K562 (cell line): ENCODE results near the gene PTCH2. TPM values are rescaled to one million over a fixed set of nuclear protein-coding genes. Genes with fewer than 3 reads are reported as not detected.

ENCODE experiments used
- ATAC-seq: fragments of 200-7000 bp; cut with Tn5 transposase; 3 replicates; pipeline ENCODE4 v1.9.1; 2020; ENCODE audit warnings: moderate library complexity
- BruUV-seq: library from RNA; stranded (reverse); fragments of 400-500 nt; replicated peaks from 2 replicates; lab custom pipeline; 2021; lab: Mats Ljungman, UMichigan
- CTCF ChIA-PET: fragments of 300-600 bp; formaldehyde crosslinking; extraction: SDS; loops from one replicate; lab custom pipeline; 2021; ENCODE audit warnings: low intra/inter-chr PET ratio; lab: Yijun Ruan, JAX
- POLR2A ChIA-PET: fragments of 300-600, 350-650 bp; sonication (Branson Sonifier 250); formaldehyde crosslinking; extraction: SDS; loops from one replicate; lab custom pipeline; 2021; ENCODE audit warnings: antibody characterized with exemption, inconsistent platforms; lab: Yijun Ruan, JAX
- DNase-seq, 4 experiments: peaks; one replicate each; pipeline versions ENCODE4 v3.0.0 to v3.0.0-alpha.2; 2011 to 2018; ENCODE audit warnings: low spot score in 3 of 4, mixed read lengths in 3 of 4; ENCODE audit errors: extremely low read depth in 1 of 4
- FAIRE-seq: peaks from 2 replicates; lab custom pipeline; 2011; peaks lifted over from hg19 to GRCh38; lab: Jason Lieb, UNC
- H2AFZ ChIP-seq: 2 replicates; pipeline ENCODE4 v1.6.0; 2011; ENCODE audit warnings: low read depth, low read length, control low read depth, inconsistent platforms
- H3K27ac ChIP-seq: fragments of 200-600 bp; 3 replicates; pipeline ENCODE4 v1.8.0; 2011; ENCODE audit warnings: low read depth, mild to moderate bottlenecking, control low read depth, inconsistent platforms, low read length, moderate library complexity, mixed read lengths; ENCODE audit errors: extremely low read depth
- H3K27me3 ChIP-seq, 2 experiments: fragments of 300-600 bp in 1 of 2; 2 replicates in 1 of 2; 3 replicates in 1 of 2; pipeline versions ENCODE4 v1.6.0 to v1.8.0; 2011; ENCODE audit warnings: inconsistent platforms in 2 of 2, low read length in 2 of 2, mild to moderate bottlenecking in 1 of 2, mixed read lengths in 1 of 2, moderate library complexity in 1 of 2; ENCODE audit not compliant: control insufficient read depth in 2 of 2, insufficient read depth in 2 of 2
- H3K36me3 ChIP-seq: fragments of 300-600 bp; 3 replicates; pipeline ENCODE4 v1.8.0; 2011; ENCODE audit warnings: mild to moderate bottlenecking, low read length, inconsistent platforms; ENCODE audit not compliant: control insufficient read depth, insufficient read depth
- H3K4me1 ChIP-seq, 2 experiments: fragments of 200-600 bp in 1 of 2; replicated peaks in 1 of 2; 2 replicates in 1 of 2; 3 replicates in 1 of 2; pipeline versions ENCODE4 v1.5.1 to v1.8.0; 2011; ENCODE audit warnings: inconsistent platforms in 2 of 2, low read length in 2 of 2, mild to moderate bottlenecking in 1 of 2, mixed read lengths in 1 of 2, moderate library complexity in 1 of 2; ENCODE audit not compliant: control insufficient read depth in 2 of 2, insufficient read depth in 2 of 2
- H3K4me2 ChIP-seq: 2 replicates; pipeline ENCODE4 v1.6.1; 2011; ENCODE audit warnings: low read length, control low read depth, inconsistent platforms, mixed read lengths; ENCODE audit not compliant: insufficient read depth
- H3K4me3 ChIP-seq: fragments of 200-600 bp; sonication (generic), shearing (Covaris generic); 2 replicates; pipeline ENCODE4 v1.5.1; 2016; ENCODE audit warnings: control low read depth, inconsistent platforms
- H3K79me2 ChIP-seq: fragments of 200-600 bp; 3 replicates; pipeline ENCODE4 v1.8.0; 2011; ENCODE audit warnings: low read length, inconsistent platforms; ENCODE audit not compliant: control insufficient read depth, insufficient read depth
- H3K9ac ChIP-seq, 2 experiments: 2 replicates each; pipeline versions ENCODE4 v1.6.0 to v1.6.1; 2011; ENCODE audit warnings: low read depth in 2 of 2, low read length in 2 of 2, control low read depth in 1 of 2, inconsistent platforms in 1 of 2, mild to moderate bottlenecking in 1 of 2, mixed read lengths in 1 of 2; ENCODE audit not compliant: insufficient read depth in 1 of 2
- H3K9me1 ChIP-seq: one replicate; pipeline ENCODE4 v1.6.0; 2011; ENCODE audit warnings: inconsistent platforms, mild to moderate bottlenecking, low read length, moderate library complexity; ENCODE audit not compliant: control insufficient read depth, insufficient read depth
- H3K9me3 ChIP-seq: replicated peaks from 2 replicates; pipeline ENCODE4 v1.5.1; 2011; ENCODE audit warnings: low read depth, low read length, inconsistent platforms; ENCODE audit not compliant: control insufficient read depth, insufficient read depth
- H4K20me1 ChIP-seq: replicated peaks from 2 replicates; pipeline ENCODE4 v1.6.1; 2011; ENCODE audit warnings: low read length, inconsistent platforms, mixed read lengths; ENCODE audit not compliant: control insufficient read depth, insufficient read depth
- C11orf30 ChIP-seq: fragments of 450-650 bp; IDR thresholded peaks from 2 replicates; pipeline ENCODE4 v1.6.1; 2016; ENCODE audit warnings: low read depth, mild to moderate bottlenecking
- CBX5 ChIP-seq: IDR thresholded peaks from 2 replicates; pipeline ENCODE4 v1.6.1; 2014; ENCODE audit warnings: low read depth, borderline replicate concordance
- MAFG ChIP-seq: fragments of 450-650 bp; conservative IDR thresholded peaks from 2 replicates; pipeline ENCODE4 v1.6.1; 2016; ENCODE audit warnings: missing genetic modification characterization, missing compliant biosample characterization
- ZFP36 ChIP-seq: fragments of 150-350 bp; IDR thresholded peaks from 2 replicates; pipeline ENCODE4 v1.6.1; 2018; ENCODE audit warnings: low read length, low read depth; ENCODE audit not compliant: partially characterized antibody
- ZNF316 ChIP-seq: fragments of 450-650 bp; IDR thresholded peaks from 2 replicates; pipeline ENCODE4 v1.6.1; 2016
- WGBS: fragments of 100-300 bp; shearing (Covaris generic); methylation state at CpG from one replicate; pipeline ENCODE4 v1.1.6; 2016; ENCODE audit warnings: low coverage, mixed read lengths; ENCODE audit not compliant: insufficient coverage; ENCODE audit errors: missing lambda C conversion rate; 5-methylcytosine and 5-hydroxymethylcytosine counted together
- in situ Hi-C: fragments of 300-500 bp; cut with MboI; formaldehyde crosslinking; loops from 4 replicates; pipeline ENCODE4 v1.15.0; 2018; ENCODE audit warnings: inconsistent platforms, mixed read lengths
- intact Hi-C: fragments of 100-400 bp; cut with micrococcal nuclease; formaldehyde crosslinking; loops from 2 replicates; pipeline ENCODE4 v1.14.2; 2022
- polyA plus RNA-seq, 8 experiments: library from polyadenylated mRNA; depleted of rRNA in 4 of 8; stranded (reverse) in 5 of 8; unstranded in 3 of 8; fragments of >200 nt; fragmentation: Nextera tagmentation in 2 of 8; fragmentation: Illumina TruSeq in 1 of 8; extraction: Ambion mirVana in 2 of 8; extraction: Trizol in 1 of 8; gene quantifications; 2 replicates each; pipeline versions ENCODE4 v1.2.1 to v1.2.3, GENCODE V29; 2011 to 2014; ENCODE audit warnings: inconsistent platforms in 1 of 8, missing spikeins in 1 of 8
- total RNA-seq, 7 experiments: library from RNA; depleted of rRNA in 6 of 7; stranded (reverse); fragments of >200 nt in 6 of 7; fragmentation: Illumina TruSeq in 2 of 7; extraction: Trizol in 2 of 7; gene quantifications; 2 replicates each; pipeline versions ENCODE4 v1.2.1 to v1.2.3, GENCODE V29; 2011 to 2021; ENCODE audit warnings: low replicate concordance in 1 of 7
- TF ChIP-seq, protein P1 (sequence below): fragments of 150-350 bp; IDR thresholded peaks from 2 replicates; pipeline ENCODE4 v1.6.1; 2014; ENCODE audit warnings: low read depth, mild to moderate bottlenecking, low read length, borderline replicate concordance
- TF ChIP-seq, protein P2 (sequence below): sonication (generic); formaldehyde crosslinking; IDR thresholded peaks from 2 replicates; pipeline ENCODE4 v1.8.1; 2023; ENCODE audit warnings: missing genetic modification reagents, mild to moderate bottlenecking, borderline replicate concordance
- TF ChIP-seq, protein P3 (sequence below): fragments of 450-650 bp; formaldehyde crosslinking; IDR thresholded peaks from 2 replicates; pipeline ENCODE4 v1.4.0; 2022; ENCODE audit warnings: mild to moderate bottlenecking, moderate library complexity

Gene PTCH2
- total and polyA plus RNA-seq, 9 of the 15 experiments (the other 6 are each of a cell fraction or from before 2014, with no cell fraction given): 0.15 to 27.3 (median 0.48) TPM; not detected in 1

DNA sequence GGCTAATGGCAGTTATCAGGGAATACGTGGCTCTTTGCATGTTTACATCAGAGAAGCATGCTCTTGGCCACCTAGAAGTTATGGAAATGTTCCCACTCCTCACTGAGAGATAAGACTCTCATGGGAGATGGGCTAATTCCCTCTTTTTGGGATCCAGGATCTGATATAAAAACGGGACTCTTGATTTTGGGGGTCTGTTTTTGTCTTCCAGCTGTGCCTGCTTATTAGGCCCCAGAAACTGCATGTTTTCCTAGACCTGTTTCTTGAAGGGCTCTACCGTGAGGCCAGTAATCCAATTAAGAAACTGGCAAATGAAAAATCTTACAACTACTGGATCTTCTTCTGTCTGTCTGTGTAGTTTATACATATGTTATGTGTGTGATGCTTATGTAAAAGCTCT lies 47.0 kb upstream of the PTCH2 start (continued):
- TF ChIP-seq, protein P1, sequence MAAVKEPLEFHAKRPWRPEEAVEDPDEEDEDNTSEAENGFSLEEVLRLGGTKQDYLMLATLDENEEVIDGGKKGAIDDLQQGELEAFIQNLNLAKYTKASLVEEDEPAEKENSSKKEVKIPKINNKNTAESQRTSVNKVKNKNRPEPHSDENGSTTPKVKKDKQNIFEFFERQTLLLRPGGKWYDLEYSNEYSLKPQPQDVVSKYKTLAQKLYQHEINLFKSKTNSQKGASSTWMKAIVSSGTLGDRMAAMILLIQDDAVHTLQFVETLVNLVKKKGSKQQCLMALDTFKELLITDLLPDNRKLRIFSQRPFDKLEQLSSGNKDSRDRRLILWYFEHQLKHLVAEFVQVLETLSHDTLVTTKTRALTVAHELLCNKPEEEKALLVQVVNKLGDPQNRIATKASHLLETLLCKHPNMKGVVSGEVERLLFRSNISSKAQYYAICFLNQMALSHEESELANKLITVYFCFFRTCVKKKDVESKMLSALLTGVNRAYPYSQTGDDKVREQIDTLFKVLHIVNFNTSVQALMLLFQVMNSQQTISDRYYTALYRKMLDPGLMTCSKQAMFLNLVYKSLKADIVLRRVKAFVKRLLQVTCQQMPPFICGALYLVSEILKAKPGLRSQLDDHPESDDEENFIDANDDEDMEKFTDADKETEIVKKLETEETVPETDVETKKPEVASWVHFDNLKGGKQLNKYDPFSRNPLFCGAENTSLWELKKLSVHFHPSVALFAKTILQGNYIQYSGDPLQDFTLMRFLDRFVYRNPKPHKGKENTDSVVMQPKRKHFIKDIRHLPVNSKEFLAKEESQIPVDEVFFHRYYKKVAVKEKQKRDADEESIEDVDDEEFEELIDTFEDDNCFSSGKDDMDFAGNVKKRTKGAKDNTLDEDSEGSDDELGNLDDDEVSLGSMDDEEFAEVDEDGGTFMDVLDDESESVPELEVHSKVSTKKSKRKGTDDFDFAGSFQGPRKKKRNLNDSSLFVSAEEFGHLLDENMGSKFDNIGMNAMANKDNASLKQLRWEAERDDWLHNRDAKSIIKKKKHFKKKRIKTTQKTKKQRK: peak; percentile 58; the same call in 1 of the 2 replicates
- peak; percentile 96 for TF ChIP-seq ZFP36
- peak; percentile 95 for TF ChIP-seq CBX5

DNA sequence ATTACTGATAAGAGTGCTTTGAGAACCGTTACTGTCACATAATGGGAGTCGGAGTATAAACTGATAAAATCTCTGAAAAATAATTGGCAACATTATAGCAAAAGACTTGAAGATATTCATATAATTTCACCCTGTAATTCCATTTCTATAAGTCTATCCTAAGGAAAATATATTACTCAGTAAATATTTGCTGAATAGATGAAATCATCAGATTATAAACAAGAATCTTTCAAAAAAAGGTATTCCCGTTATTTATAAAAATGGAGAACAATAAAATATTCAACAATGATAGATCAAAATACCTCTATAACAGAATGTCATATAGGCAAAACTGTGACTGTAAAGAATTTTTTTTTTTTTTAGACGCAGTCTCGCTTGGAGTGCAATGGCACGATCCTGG lies 42.4 kb upstream of the PTCH2 start:
- Histone ChIP-seq H3K4me2 (no peak overlapping the region), H3K9me1 (no peaks in the 10 kb centered on the region), H3K9ac (no peak overlapping the region), H3K79me2 (no peaks in the 10 kb centered on the region), H3K27me3 (no peaks in the 10 kb centered on the region), H3K4me1 (no peaks in the 10 kb centered on the region), H3K4me3 (no peak overlapping the region), H3K9me3 (peaks cover 18% of the 10 kb centered on the region), H4K20me1 (no peaks in the 10 kb centered on the region)
- POLR2A ChIA-PET: interaction anchor here (0.6 to 2.2 kb wide), 4 partner anchors 11 to 127 kb away, joined by 3 to 15 read pairs (median 6); no protein-coding TSS in a partner anchor
- ATAC-seq (no peak), FAIRE-seq (no peak)
- in situ Hi-C loops: no loop called here
- TF ChIP-seq, protein P2, sequence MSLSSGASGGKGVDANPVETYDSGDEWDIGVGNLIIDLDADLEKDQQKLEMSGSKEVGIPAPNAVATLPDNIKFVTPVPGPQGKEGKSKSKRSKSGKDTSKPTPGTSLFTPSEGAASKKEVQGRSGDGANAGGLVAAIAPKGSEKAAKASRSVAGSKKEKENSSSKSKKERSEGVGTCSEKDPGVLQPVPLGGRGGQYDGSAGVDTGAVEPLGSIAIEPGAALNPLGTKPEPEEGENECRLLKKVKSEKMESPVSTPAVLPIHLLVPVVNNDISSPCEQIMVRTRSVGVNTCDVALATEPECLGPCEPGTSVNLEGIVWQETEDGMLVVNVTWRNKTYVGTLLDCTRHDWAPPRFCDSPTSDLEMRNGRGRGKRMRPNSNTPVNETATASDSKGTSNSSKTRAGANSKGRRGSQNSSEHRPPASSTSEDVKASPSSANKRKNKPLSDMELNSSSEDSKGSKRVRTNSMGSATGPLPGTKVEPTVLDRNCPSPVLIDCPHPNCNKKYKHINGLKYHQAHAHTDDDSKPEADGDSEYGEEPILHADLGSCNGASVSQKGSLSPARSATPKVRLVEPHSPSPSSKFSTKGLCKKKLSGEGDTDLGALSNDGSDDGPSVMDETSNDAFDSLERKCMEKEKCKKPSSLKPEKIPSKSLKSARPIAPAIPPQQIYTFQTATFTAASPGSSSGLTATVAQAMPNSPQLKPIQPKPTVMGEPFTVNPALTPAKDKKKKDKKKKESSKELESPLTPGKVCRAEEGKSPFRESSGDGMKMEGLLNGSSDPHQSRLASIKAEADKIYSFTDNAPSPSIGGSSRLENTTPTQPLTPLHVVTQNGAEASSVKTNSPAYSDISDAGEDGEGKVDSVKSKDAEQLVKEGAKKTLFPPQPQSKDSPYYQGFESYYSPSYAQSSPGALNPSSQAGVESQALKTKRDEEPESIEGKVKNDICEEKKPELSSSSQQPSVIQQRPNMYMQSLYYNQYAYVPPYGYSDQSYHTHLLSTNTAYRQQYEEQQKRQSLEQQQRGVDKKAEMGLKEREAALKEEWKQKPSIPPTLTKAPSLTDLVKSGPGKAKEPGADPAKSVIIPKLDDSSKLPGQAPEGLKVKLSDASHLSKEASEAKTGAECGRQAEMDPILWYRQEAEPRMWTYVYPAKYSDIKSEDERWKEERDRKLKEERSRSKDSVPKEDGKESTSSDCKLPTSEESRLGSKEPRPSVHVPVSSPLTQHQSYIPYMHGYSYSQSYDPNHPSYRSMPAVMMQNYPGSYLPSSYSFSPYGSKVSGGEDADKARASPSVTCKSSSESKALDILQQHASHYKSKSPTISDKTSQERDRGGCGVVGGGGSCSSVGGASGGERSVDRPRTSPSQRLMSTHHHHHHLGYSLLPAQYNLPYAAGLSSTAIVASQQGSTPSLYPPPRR: no peak
- TF ChIP-seq MAFG (tag): 0 out of 2 replicates have a peak, but pooled peaks have one; percentile 7
- peak; percentile 74 for TF ChIP-seq ZNF316
- TF ChIP-seq C11orf30: 0 out of 2 replicates have a peak, but pooled peaks have one; percentile 52
- TF ChIP-seq, protein P3, sequence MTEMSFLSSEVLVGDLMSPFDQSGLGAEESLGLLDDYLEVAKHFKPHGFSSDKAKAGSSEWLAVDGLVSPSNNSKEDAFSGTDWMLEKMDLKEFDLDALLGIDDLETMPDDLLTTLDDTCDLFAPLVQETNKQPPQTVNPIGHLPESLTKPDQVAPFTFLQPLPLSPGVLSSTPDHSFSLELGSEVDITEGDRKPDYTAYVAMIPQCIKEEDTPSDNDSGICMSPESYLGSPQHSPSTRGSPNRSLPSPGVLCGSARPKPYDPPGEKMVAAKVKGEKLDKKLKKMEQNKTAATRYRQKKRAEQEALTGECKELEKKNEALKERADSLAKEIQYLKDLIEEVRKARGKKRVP (CRISPR knock-in tag): no peak
- TF ChIP-seq, all 486 proteins: peak for 3
- Histone ChIP-seq H2AFZ (no peak overlapping the region), H3K27ac (no peak overlapping the region), H3K36me3 (peaks cover 76% of the 10 kb centered on the region)
- BruUV-seq: no TSS peak
- no peak for DNase-seq
- intact Hi-C loops: no loop called here
- WGBS: 86% methylated on average over 6 of the region's 6 CpGs
- CTCF ChIA-PET: no interaction called here
